Suprapubic skin (tissue), 4 donors: ENCODE results near the gene HSD17B8.

Experiments used
- EP300 ChIP-seq: sonication (generic); formaldehyde crosslinking; IDR thresholded peaks from one replicate; pipeline ENCODE4 v1.6.1; 2017; ENCODE audit warnings: antibody characterized with exemption
- POLR2A ChIP-seq, 2 donors: fragments of 450-650 bp; IDR thresholded peaks; one replicate each; pipeline ENCODE4 v1.6.1; 2017; ENCODE audit warnings: antibody characterized with exemption in 2 of 2, mild to moderate bottlenecking in 2 of 2, moderate library complexity in 2 of 2
- POLR2AphosphoS5 ChIP-seq, 3 donors: sonication (generic); formaldehyde crosslinking; IDR thresholded peaks; one replicate each; pipeline ENCODE4 v1.6.1; 2017; ENCODE audit warnings: antibody characterized with exemption in 3 of 3
- TF ChIP-seq, protein P1 (sequence below), 2 donors: fragments of 200-600 bp in 1 of 2; fragments of 450-650 bp in 1 of 2; sonication (generic) in 1 of 2; IDR thresholded peaks; one replicate each; pipeline ENCODE4 v1.5.1; 2016 to 2019; ENCODE audit warnings: antibody characterized with exemption in 2 of 2, mild to moderate bottlenecking in 1 of 2, moderate library complexity in 1 of 2

DNA sequence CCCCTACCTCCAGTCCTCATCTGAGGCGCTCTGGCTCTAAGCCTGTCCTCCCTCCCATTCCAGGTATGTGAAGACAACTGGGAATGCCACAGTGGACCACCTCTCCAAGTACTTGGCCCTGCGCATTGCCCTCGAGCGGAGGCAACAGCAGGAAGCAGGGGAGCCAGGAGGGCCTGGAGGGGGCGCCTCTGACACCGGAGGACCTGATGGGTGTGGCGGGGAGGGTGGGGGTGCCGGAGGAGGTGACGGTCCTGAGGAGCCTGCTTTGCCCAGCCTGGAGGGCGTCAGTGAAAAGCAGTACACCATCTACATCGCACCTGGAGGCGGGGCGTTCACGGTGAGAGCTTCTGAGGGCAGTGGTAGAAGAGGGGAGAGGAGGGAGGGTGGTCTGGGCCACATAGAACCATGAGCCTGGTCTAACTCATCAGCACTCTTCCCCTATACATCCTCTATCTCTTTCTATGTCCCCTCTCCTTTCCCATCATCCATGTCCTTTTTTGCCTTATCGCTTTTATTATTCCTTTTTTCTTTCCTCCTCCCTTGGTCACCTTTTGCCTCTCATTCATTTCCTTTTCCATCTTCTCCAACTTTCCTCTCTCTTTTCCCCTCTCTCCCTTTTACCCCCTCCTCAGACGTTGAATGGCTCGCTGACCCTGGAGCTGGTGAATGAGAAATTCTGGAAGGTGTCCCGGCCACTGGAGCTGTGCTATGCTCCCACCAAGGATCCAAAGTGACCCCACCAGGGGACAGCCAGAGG, 7.4 kb downstream of the HSD17B8 start:
- TF ChIP-seq, protein P1, sequence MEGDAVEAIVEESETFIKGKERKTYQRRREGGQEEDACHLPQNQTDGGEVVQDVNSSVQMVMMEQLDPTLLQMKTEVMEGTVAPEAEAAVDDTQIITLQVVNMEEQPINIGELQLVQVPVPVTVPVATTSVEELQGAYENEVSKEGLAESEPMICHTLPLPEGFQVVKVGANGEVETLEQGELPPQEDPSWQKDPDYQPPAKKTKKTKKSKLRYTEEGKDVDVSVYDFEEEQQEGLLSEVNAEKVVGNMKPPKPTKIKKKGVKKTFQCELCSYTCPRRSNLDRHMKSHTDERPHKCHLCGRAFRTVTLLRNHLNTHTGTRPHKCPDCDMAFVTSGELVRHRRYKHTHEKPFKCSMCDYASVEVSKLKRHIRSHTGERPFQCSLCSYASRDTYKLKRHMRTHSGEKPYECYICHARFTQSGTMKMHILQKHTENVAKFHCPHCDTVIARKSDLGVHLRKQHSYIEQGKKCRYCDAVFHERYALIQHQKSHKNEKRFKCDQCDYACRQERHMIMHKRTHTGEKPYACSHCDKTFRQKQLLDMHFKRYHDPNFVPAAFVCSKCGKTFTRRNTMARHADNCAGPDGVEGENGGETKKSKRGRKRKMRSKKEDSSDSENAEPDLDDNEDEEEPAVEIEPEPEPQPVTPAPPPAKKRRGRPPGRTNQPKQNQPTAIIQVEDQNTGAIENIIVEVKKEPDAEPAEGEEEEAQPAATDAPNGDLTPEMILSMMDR (IDR thresholded peaks at IDR 0.05) = no peak
- TF ChIP-seq POLR2AphosphoS5 (IDR thresholded peaks at IDR 0.05) (no peak), EP300 (no peak), POLR2A (IDR thresholded peaks at IDR 0.05) (no peak)
